Measurements from ENCODE around the gene PIP4K2C.

The PIP4K2C gene

GRCh38 chr12:57550641-57551549, 40.1 kb upstream of the PIP4K2C start:
- H3K4me3 ChIP-seq (ENCODE audit: low read depth, low read length), result no peak overlapping the region
- TF ChIP-seq, protein P1, sequence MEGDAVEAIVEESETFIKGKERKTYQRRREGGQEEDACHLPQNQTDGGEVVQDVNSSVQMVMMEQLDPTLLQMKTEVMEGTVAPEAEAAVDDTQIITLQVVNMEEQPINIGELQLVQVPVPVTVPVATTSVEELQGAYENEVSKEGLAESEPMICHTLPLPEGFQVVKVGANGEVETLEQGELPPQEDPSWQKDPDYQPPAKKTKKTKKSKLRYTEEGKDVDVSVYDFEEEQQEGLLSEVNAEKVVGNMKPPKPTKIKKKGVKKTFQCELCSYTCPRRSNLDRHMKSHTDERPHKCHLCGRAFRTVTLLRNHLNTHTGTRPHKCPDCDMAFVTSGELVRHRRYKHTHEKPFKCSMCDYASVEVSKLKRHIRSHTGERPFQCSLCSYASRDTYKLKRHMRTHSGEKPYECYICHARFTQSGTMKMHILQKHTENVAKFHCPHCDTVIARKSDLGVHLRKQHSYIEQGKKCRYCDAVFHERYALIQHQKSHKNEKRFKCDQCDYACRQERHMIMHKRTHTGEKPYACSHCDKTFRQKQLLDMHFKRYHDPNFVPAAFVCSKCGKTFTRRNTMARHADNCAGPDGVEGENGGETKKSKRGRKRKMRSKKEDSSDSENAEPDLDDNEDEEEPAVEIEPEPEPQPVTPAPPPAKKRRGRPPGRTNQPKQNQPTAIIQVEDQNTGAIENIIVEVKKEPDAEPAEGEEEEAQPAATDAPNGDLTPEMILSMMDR (IDR thresholded peaks at IDR 0.05; ENCODE audit: low read depth, low read length), result no peak
- TF ChIP-seq MAX (IDR thresholded peaks at IDR 0.05; ENCODE audit: low read depth, low read length), result no peak
- no peak for DNase-seq (ENCODE audit: low read depth)

DNA sequence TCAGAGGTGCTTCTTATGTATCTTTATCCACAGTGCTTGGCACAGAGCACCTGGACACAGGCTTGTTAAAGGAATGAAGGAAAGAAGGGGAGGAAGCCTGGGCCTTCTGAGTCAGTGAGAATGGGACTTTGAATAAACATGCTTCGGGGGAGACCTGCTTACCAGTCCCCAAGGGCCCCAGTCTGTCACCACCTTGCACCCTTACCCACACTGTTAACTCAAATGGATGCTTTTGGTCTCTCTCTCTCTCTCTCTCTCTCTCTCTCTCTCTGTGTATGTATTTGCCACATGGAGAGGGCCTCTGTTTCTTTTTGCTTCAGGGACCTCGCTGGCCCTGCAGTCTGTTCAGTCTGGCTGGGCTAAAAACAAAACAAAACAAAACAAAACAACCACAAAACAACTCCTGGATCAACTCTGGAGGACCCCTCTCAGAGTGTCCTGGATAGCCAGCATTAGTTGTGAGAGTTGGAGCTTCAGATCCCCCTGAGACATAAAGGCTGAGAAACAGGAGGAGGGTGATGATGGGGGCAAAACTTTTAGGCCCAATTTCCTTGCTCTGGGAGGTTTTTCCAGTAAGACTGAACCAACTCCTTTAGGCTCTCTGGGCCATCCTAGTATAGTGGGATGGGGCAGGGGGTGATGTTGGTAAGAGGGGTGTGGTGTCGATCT, 39.2 kb upstream of the PIP4K2C start:
- TF ChIP-seq MAX (IDR thresholded peaks at IDR 0.05; ENCODE audit: low read depth, low read length) (no peak), POLR2A (IDR thresholded peaks at IDR 0.05; ENCODE audit: extremely low read depth, insufficient read length) (no peak), MYC (IDR thresholded peaks at IDR 0.05; ENCODE audit: low read depth, low read length) (no peak)
- TF ChIP-seq, protein P1 (IDR thresholded peaks at IDR 0.05; ENCODE audit: low read depth, low read length), result no peak
- no peak for DNase-seq (ENCODE audit: low read depth)

DNA sequence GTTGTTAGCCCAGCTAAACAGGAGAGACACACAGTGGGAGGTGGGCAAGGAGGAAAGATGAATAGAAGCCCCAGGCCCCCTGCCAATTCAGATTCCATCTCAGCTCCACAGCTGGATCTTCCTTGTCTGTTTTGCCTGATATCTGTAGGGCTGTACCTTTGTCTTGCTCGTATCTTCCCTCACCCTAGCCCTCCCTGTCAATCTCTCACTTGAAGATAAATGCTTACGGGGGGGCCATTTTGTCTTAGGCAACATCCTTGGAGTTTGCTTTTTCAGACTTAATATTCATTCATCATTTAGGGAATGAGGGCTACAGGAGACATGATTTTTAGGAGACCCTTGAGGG, 38.7 kb upstream of the PIP4K2C start:
- TF ChIP-seq MAX (IDR thresholded peaks at IDR 0.05; ENCODE audit: low read depth, low read length) (no peak), POLR2A (IDR thresholded peaks at IDR 0.05; ENCODE audit: extremely low read depth, insufficient read length) (no peak), MYC (IDR thresholded peaks at IDR 0.05; ENCODE audit: low read depth, low read length) (no peak)
- TF ChIP-seq, protein P1 (IDR thresholded peaks at IDR 0.05; ENCODE audit: low read depth, low read length), result no peak
- DNase-seq (ENCODE audit: low read depth), result no peak
- H3K4me3 ChIP-seq (ENCODE audit: low read depth, low read length), result no peak overlapping the region

More for the DNA sequence above, 39.2 kb upstream of the PIP4K2C start:
- H3K4me3 ChIP-seq (ENCODE audit: low read depth, low read length), result no peak overlapping the region

- no peak for DNase-seq (ENCODE audit: low read depth)
- TF ChIP-seq, protein P1 (IDR thresholded peaks at IDR 0.05; ENCODE audit: low read depth, low read length), result no peak
- TF ChIP-seq MAX (IDR thresholded peaks at IDR 0.05; ENCODE audit: low read depth, low read length) (no peak), MYC (IDR thresholded peaks at IDR 0.05; ENCODE audit: low read depth, low read length) (no peak), POLR2A (IDR thresholded peaks at IDR 0.05; ENCODE audit: extremely low read depth, insufficient read length) (no peak)
- H3K4me3 ChIP-seq (ENCODE audit: low read depth, low read length), result no peak overlapping the region
These were observed 38.1 kb upstream of the PIP4K2C start for GRCh38 chr12:57552835-57553313.

- H3K4me3 ChIP-seq (ENCODE audit: low read depth, low read length), result no peak overlapping the region
- TF ChIP-seq MYC (IDR thresholded peaks at IDR 0.05; ENCODE audit: low read depth, low read length), result no peak
- TF ChIP-seq MAX (IDR thresholded peaks at IDR 0.05; ENCODE audit: low read depth, low read length), result no peak
- TF ChIP-seq, protein P1 (IDR thresholded peaks at IDR 0.05; ENCODE audit: low read depth, low read length), result no peak
- no peak for TF ChIP-seq POLR2A (IDR thresholded peaks at IDR 0.05; ENCODE audit: extremely low read depth, insufficient read length)
- DNase-seq (ENCODE audit: low read depth), result no peak
These were observed 37.4 kb upstream of the PIP4K2C start for GRCh38 chr12:57553343-57554202.

Data from NB4 (cell line).